Colon (tissue), 2 donors: Measurements from ENCODE around the gene TRMU.

Experiments used
- FAIRE-seq: peaks from 2 replicates; lab custom pipeline; 2012; peaks lifted over from hg19 to GRCh38; lab: Jason Lieb, UNC
- donor health status: control.
- donor health status: control.

TRMU gene

GRCh38 chr22:46337870-46338269, 2.4 kb downstream of the TRMU start:
- FAIRE-seq, result no peak

DNA sequence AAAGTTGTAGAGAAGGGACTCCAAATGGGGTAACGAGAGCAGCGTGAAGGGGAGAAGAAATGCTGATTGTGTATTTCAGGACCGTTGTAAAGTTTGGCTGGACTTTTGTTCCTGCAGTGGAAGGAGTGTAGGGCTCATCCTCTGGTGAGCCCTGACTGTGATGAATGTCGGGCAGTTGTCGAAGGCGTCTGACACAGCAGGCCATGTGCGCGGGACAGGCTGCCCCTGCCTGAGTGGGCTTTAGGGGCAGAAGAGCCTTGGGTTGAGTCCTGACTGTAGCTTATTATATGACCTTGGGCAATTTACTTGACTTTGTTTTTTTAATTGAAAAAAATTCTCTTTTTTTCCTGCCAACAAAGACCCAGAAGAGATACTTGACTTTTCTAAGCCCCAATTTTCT, 3.1 kb downstream of the TRMU start:
- FAIRE-seq, result no peak

DNA sequence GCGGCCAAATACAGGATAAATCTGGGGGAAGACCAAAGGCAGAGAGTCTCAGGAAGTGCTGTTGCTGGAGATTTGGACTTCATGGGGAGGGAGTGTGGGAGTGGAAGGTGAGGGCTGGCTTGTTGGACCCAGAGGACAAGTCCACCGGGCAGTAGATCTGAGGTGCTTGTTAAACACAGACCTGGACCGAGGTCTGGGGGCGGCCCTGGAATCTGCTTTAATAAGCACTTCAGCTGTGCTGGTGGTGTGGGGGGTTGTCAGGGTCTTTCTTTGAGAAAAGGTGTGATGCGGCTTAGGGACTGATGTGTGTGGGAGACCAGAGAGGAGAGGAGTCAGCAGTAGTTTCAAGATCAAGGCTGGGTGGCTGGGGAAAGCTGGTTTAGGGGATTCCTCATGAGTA, 4.4 kb downstream of the TRMU start:
- no peak for FAIRE-seq

GRCh38 chr22:46340676-46341075, 5.2 kb downstream of the TRMU start:
- no peak for FAIRE-seq

DNA sequence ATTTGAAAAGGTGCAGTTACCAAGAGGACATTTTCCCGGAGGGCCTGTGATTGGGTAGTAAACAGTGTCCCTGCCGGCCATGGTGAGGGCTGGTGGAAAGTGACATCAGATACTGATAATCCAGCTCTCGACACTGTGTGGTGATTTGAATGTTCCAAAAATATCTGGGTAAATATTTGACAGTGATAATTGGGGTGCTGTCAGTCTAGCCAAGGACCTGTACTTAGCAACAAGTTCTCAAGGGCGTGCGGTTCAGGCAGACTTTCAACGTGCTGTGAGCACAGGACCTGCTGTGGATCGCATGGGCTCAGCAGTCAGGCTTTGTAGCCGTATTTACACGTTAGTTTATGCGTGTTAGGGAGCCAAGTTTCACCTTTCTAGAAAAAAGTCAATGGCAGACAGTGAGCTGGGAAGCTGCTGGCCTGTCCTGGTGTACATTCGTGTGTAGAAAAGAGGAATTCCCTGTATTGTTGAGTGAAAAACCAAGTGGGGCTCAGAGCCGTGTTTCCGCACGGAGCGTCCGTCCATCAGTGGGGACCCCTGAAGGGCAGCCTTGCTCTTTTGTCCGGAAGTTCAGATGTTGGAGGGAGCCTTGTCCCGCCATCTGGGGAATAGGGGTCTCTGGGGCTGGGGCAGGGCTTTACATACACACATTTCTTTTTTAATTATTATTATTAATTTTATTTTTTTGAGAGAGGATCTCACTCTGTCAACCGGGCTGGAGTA, 11.3 kb downstream of the TRMU start:
- FAIRE-seq, result no peak

DNA sequence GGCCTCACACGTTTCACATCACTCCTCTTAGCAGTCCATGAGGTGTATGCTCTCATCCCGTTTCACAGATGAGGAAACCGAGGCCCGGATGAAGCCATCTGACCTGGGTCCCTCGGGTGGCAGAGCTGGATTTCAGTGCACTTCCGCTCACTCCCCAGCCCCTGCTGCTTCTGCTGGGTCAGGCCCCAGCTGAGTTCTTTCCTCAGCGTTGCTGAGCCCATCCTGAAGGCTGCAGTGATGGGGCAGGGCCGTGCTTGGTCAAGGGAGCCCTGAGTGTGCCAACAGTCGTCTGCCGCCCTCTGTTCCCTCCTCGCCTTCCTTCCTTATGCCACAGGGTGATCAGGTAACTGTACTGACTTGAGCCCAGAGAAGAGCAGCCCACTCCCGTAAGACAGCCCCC, 12.1 kb downstream of the TRMU start:
- no peak for FAIRE-seq

DNA sequence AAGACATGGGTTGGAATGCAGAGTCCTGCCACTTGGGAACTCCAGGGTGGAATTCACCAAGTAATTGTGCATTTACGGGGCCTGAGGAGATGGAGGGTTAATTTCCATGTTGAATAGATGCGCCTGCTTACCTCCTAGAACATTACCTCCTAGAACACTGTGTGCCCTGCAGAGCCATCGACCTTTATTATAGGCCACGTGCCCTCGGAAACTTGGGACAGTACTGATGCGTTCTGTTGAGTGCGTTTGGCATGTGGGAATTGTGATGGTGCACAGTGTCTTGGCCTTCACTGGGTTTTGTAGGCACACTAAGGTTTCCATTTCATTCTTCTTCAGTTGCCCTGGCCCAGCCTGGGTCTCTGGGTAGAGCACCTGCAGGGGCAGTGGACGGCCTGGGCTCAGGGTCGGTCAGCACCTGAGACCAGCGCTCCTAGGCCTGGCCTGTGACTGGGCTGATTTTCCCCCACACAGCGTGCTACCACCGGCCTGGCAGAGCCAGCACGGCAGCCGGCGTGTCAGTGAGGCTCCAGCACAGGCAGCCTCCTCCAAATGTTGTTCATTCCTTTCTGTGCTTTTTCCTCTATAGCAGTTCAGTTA, 12.7 kb downstream of the TRMU start:
- FAIRE-seq, result no peak

- no peak for FAIRE-seq
Measured at GRCh38 chr22:46349238-46349637, 13.7 kb downstream of the TRMU start.

DNA sequence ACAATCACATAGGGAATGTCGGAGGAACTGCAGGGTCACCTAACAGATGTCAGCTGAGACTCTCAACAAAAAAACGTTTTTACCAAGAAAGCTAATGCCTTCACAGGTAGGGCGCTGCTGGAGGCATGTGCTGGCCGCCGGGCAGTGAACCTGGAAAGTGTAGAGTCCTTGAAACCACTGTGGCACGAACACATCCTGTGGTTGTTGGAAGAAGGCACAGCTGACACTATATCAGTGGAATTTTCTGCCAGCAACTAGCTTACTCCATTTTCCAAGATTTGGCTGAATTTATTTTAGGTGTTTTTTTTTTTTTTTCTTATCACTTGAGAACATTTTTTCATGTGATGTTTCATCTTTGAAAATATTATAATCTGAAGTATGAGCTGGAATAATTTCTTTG, 14.2 kb downstream of the TRMU start:
- no peak for FAIRE-seq

DNA sequence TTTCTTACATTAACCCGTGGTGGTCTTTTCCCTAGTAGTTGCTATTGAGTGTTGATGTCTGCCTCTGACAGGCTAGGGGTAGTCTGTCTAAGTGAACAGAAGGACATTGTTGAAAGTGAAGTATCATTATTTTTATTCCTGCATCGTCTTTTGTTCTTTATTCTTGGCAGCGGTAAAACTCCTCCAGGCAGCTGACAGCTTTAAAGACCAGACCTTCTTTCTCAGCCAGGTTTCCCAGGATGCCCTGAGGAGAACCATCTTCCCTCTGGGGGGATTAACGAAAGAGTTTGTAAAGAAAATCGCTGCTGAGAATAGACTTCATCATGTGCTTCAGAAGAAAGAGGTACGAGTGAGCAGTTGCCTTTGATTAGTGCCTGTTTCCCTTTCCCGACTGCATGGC, 14.6 kb downstream of the TRMU start:
- no peak for FAIRE-seq

GRCh38 chr22:46350646-46351045, 15.1 kb downstream of the TRMU start:
- FAIRE-seq, result no peak

GRCh38 chr22:46351131-46351735, 15.7 kb downstream of the TRMU start:
- no peak for FAIRE-seq

- no peak for FAIRE-seq
Measured at GRCh38 chr22:46351767-46352166, 16.3 kb downstream of the TRMU start.

DNA sequence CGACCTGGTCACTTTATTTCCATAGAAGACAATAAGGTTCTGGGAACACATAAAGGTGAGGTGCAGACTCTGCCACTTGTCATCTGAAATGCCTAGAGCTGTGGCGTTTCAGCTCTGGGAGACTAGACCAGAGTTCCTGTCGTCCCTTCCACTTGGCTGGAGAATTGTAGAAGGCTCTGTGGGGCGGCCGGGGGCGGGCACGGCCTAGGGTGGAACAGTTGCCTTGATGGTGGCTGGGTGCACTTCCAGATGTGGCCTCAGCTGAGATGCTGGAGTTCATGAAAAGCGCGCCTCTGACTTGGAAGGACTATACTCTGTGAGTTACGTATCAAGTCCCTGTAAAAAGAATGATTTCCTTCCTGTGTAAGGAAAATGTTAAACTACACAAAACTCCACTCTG, 16.8 kb downstream of the TRMU start:
- no peak for FAIRE-seq

- no peak for FAIRE-seq
Measured at GRCh38 chr22:46352691-46353386, 17.3 kb downstream of the TRMU start.

GRCh38 chr22:46353483-46354105, 18.1 kb downstream of the TRMU start:
- FAIRE-seq, result no peak

GRCh38 chr22:46354176-46354992, 18.9 kb downstream of the TRMU start:
- no peak for FAIRE-seq

GRCh38 chr22:46354993-46355305, 19.4 kb downstream of the TRMU start:
- no peak for FAIRE-seq

DNA sequence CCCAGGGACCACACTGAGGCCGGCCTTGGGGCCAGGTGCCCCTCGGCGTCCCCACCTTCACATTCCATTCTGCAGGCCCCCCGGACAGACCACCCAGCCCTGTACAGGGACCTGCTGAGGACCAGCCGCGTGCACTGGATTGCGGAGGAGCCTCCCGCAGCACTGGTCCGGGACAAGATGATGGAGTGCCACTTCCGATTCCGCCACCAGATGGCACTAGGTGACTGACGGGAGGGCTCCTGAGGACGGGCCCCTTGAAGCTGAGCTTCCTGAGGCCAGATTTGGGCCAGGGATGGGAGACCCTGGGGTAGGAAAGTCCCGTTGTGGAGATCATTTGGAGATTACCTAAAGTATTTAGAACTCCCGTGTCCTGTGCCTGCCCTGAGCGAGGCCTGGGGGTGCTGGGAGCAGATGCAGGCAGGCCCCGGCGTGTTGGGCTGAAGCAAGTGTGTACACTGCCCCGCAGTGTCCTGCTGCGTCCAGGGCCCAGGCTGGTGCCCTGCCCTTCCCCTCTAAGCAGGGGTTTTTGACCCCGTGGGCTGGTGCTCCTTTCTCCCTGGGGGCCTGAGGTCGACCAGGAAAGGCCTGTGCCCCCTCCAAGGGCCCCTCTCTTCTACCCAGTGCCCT, 20.0 kb downstream of the TRMU start:
- no peak for FAIRE-seq

GRCh38 chr22:46355996-46356471, 20.5 kb downstream of the TRMU start:
- no peak for FAIRE-seq
